GM12878 (cell line): ENCODE measurements around the gene CTSE. TPM values are rescaled to one million over a fixed set of nuclear protein-coding genes. Genes with fewer than 3 reads are reported as not detected.
A peak's percentile ranks its signal among the peaks of the same experiment; 100 is the strongest.

Experiments
- ATAC-seq: fragments of 200-7000 bp; cut with Tn5 transposase; 3 replicates; pipeline ENCODE4 v1.9.1; 2020; ENCODE audit warnings: mild to moderate bottlenecking, moderate library complexity
- BruUV-seq: library from RNA; stranded (reverse); fragments of 400-500 nt; replicated peaks from 2 replicates; lab custom pipeline; 2021; lab: Mats Ljungman, UMichigan
- CTCF ChIA-PET: fragments of 300-600 bp; sonication (Branson Sonifier 250); formaldehyde crosslinking; extraction: SDS; loops from one replicate; lab custom pipeline; 2021; ENCODE audit warnings: inconsistent platforms; lab: Yijun Ruan, JAX
- POLR2A ChIA-PET: fragments of 350-600 bp; formaldehyde crosslinking; extraction: SDS; loops from one replicate; lab custom pipeline; 2021; ENCODE audit warnings: inconsistent platforms; lab: Charles Lee
- RAD21 ChIA-PET: fragments of 300-600 bp; sonication (Branson Sonifier 250); formaldehyde crosslinking; loops from one replicate; lab custom pipeline; 2023; ENCODE audit warnings: antibody characterized with exemption; ENCODE audit not compliant: unreplicated experiment; lab: Charles Lee
- SMC1A ChIA-PET: fragments of 300-600 bp; sonication (Branson Sonifier 250); formaldehyde crosslinking; loops from one replicate; lab custom pipeline; 2023; ENCODE audit not compliant: unreplicated experiment, uncharacterized antibody; lab: Charles Lee
- DNase-seq: peaks from one replicate; pipeline ENCODE4 v3.0.0-alpha.2; 2011; ENCODE audit warnings: low read depth, low spot score
- FAIRE-seq: peaks from 3 replicates; lab custom pipeline; 2011; peaks lifted over from hg19 to GRCh38; lab: Jason Lieb, UNC
- H2AFZ ChIP-seq: 2 replicates; pipeline ENCODE4 v1.6.0; 2011; ENCODE audit warnings: low read depth, low read length, control low read depth; ENCODE audit not compliant: control insufficient read depth
- H3K27ac ChIP-seq: 2 replicates; pipeline ENCODE4 v1.5.1; 2011; ENCODE audit warnings: control low read depth; ENCODE audit not compliant: control insufficient read depth, insufficient read depth
- H3K27me3 ChIP-seq, 2 experiments: replicated peaks in 1 of 2; 2 replicates each; pipeline versions ENCODE4 v1.6.0 to v1.6.1; 2011; ENCODE audit warnings: low read length in 1 of 2; ENCODE audit not compliant: control insufficient read depth in 2 of 2, insufficient read depth in 2 of 2
- H3K36me3 ChIP-seq, 2 experiments: 2 replicates each; pipeline ENCODE4 v1.5.1; 2011; ENCODE audit warnings: low read length in 1 of 2; ENCODE audit not compliant: control insufficient read depth in 2 of 2, insufficient read depth in 2 of 2
- H3K4me1 ChIP-seq: 2 replicates; pipeline ENCODE4 v1.6.1; 2011; ENCODE audit warnings: mild to moderate bottlenecking, low read length, moderate library complexity, mixed read lengths; ENCODE audit not compliant: control insufficient read depth, insufficient read depth
- H3K4me2 ChIP-seq: 2 replicates; pipeline ENCODE4 v1.6.0; 2011; ENCODE audit warnings: control low read depth; ENCODE audit not compliant: control insufficient read depth, insufficient read depth
- H3K4me3 ChIP-seq: fragments of 200-600 bp; sonication (generic); 2 replicates; pipeline ENCODE4 v1.5.1; 2016
- H3K79me2 ChIP-seq: 2 replicates; pipeline ENCODE4 v1.6.0; 2011; ENCODE audit warnings: low read length; ENCODE audit not compliant: control insufficient read depth, insufficient read depth
- H3K9ac ChIP-seq: 2 replicates; pipeline ENCODE4 v1.8.0; 2011; ENCODE audit warnings: low read length, control low read depth, mixed read lengths; ENCODE audit not compliant: control insufficient read depth, insufficient read depth
- H3K9me3 ChIP-seq: replicated peaks from 3 replicates; pipeline ENCODE4 v1.5.1; 2011; ENCODE audit warnings: mild to moderate bottlenecking, low read length; ENCODE audit not compliant: control insufficient read depth, insufficient read depth
- H4K20me1 ChIP-seq: 2 replicates; pipeline ENCODE4 v1.6.0; 2011; ENCODE audit not compliant: control insufficient read depth, insufficient read depth
- CBX5 ChIP-seq: sonication (generic); IDR thresholded peaks from 2 replicates; pipeline ENCODE4 v1.6.1; 2016; ENCODE audit warnings: low read depth, moderate library complexity, mild to moderate bottlenecking, inconsistent platforms
- MEF2B ChIP-seq: fragments of 450-650 bp; IDR thresholded peaks from 2 replicates; pipeline ENCODE4 v1.6.1; 2018; ENCODE audit warnings: mild to moderate bottlenecking, moderate library complexity; ENCODE audit not compliant: partially characterized antibody, poor library complexity, severe bottlenecking
- NFIC ChIP-seq: IDR thresholded peaks from 2 replicates; pipeline ENCODE4 v1.6.1; 2012; ENCODE audit warnings: low read depth, mild to moderate bottlenecking, inconsistent platforms, low read length, moderate library complexity
- NR2C2 ChIP-seq: IDR thresholded peaks from 2 replicates; pipeline ENCODE4 v1.6.1; 2011; ENCODE audit warnings: borderline replicate concordance, low read depth; ENCODE audit not compliant: control insufficient read depth, insufficient read length
- POLR2AphosphoS5 ChIP-seq: IDR thresholded peaks from 2 replicates; pipeline ENCODE4 v1.6.1; 2011; ENCODE audit warnings: mild to moderate bottlenecking, low read length, inconsistent platforms
- RFX5 ChIP-seq: IDR thresholded peaks from 2 replicates; pipeline ENCODE4 v1.6.1; 2011; ENCODE audit warnings: low read depth, low read length, improper control_type of control experiment
- TARDBP ChIP-seq: IDR thresholded peaks from 2 replicates; pipeline ENCODE4 v1.6.1; 2016; ENCODE audit warnings: borderline replicate concordance
- WGBS: methylation state at CpG from one replicate; pipeline ENCODE4 v1.1.6; 2016; ENCODE audit warnings: low lambda C conversion rate; ENCODE audit not compliant: insufficient replicate concordance, insufficient coverage; ENCODE audit errors: missing lambda C conversion rate; 5-methylcytosine and 5-hydroxymethylcytosine counted together
- in situ Hi-C: fragments of 300-500 bp; cut with MboI; formaldehyde crosslinking; loops from 9 replicates; pipeline ENCODE4 v1.14.3; 2018; ENCODE audit warnings: mixed read lengths
- intact Hi-C: fragments of 100-400 bp; cut with micrococcal nuclease; formaldehyde crosslinking; loops from one replicate; pipeline ENCODE4 v1.14.2; 2022; ENCODE audit not compliant: unreplicated experiment
- polyA plus RNA-seq, 11 experiments: library from polyadenylated mRNA; depleted of rRNA in 4 of 11; unstranded in 6 of 11; stranded (reverse) in 5 of 11; fragments of >200 nt; fragmentation: Nextera tagmentation in 4 of 11; fragmentation: Illumina TruSeq in 1 of 11; extraction: Ambion mirVana in 4 of 11; extraction: Trizol in 1 of 11; gene quantifications; 1 replicate in 1 of 11; 2 replicates in 10 of 11; pipeline versions ENCODE4 v1.2.1 to v1.2.3, GENCODE V29; 2011 to 2016; ENCODE audit warnings: inconsistent platforms in 2 of 11, missing spikeins in 2 of 11, low read depth in 1 of 11
- total RNA-seq, 4 experiments: library from RNA; depleted of rRNA in 3 of 4; stranded (reverse); fragments of >200 nt in 3 of 4; fragmentation: Illumina TruSeq in 1 of 4; extraction: Trizol in 1 of 4; gene quantifications; 2 replicates each; pipeline versions ENCODE4 v1.2.1 to v1.2.3, GENCODE V29; 2013 to 2021

The CTSE gene
- total and polyA plus RNA-seq, 10 of the 15 experiments (the other 5 are each of a cell fraction or from before 2014, with no cell fraction given): 0.26 TPM; not detected in 9

- no peak for TF ChIP-seq TARDBP
- TF ChIP-seq NFIC: no peak
- TF ChIP-seq RFX5: no peak
- TF ChIP-seq POLR2AphosphoS5: no peak
- no peak for TF ChIP-seq MEF2B
- TF ChIP-seq CBX5: no peak
Observed at GRCh38 chr1:205973377-205974232, 50.1 kb downstream of the CTSE start (continued).

DNA sequence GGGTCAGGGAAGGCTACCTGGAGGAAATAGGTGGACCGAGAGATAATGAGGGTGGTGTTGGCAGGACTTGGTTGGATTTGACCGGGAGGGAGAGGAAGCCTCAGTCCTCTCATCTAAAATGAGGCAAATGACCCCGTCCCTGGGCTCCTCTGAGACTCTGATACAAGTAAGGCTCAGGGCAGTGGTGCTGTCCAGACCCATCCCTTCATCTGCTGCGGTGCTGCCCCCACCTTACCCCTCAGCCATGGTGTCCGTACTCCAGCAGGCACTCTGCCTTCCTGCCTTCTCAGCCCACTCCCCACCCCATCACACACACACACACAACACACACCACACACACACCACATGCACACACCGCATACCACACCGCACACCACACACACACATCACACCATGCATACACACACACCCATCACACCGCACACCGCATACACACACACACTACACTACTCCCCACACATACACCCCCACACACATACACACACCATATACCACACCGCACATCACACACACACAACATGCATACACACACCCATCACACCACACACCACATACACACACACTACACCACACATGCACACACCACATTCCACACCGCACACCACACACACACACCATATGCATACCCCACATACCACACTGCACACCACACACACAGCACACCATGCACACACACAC is 51.1 kb downstream of the CTSE start:
- no TSS peak for BruUV-seq

More for the DNA sequence above, 51.1 kb downstream of the CTSE start:
- no peak for FAIRE-seq
- in situ Hi-C loops: no loop called here
- WGBS: 69% methylated on average over 9 of the region's 11 CpGs
- Histone ChIP-seq H3K4me1 (no peaks in the 10 kb centered on the region), H2AFZ (no peak overlapping the region), H3K4me2 (no peak overlapping the region), H3K27ac (no peak overlapping the region), H3K36me3 (no peaks in the 10 kb centered on the region), H3K9ac (no peak overlapping the region), H3K79me2 (no peaks in the 10 kb centered on the region), H3K4me3 (no peak overlapping the region), H3K9me3 (no peaks in the 10 kb centered on the region), H3K27me3 (no peaks in the 10 kb centered on the region; a peak in 1 of 4 replicates), H4K20me1 (no peaks in the 10 kb centered on the region)
- ChIA-PET SMC1A (interaction anchor here (2.2 kb wide), 1 partner anchor 181 kb away, joined by 7 read pairs; no protein-coding TSS in a partner anchor), RAD21 (interaction anchor here (1.0 to 2.4 kb wide), 2 partner anchors 53 to 55 kb away, joined by 3 to 6 read pairs; no protein-coding TSS in a partner anchor), CTCF (interaction anchor here (0.9 to 3.0 kb wide), 6 partner anchors 53 to 314 kb away, joined by 3 to 13 read pairs (median 6); no protein-coding TSS in a partner anchor), POLR2A (no interaction called here)
- no peak for DNase-seq
- peak; percentile 40 for ATAC-seq
- TF ChIP-seq NR2C2 (peak; percentile 46), MEF2B (no peak)
- intact Hi-C loops: no loop called here
